ENCODE results near the gene PROB1. TPM values are rescaled to one million over a fixed set of nuclear protein-coding genes. Genes with fewer than 3 reads are reported as not detected.

PROB1 gene
- total and polyA plus RNA-seq, 2 of the 8 experiments (the other 6 are each of a cell fraction or from before 2014, with no cell fraction given), result 0.89 to 3.1 TPM

- TF ChIP-seq CTCF (IDR thresholded peaks at IDR 0.05; ENCODE audit: control extremely low read depth in 1 of 3, insufficient read depth in 1 of 3, low read depth in 1 of 3, low read length in 3 of 3) (no peak), YY1 (IDR thresholded peaks at IDR 0.05; ENCODE audit: low read depth, low read length) (no peak), SRF (IDR thresholded peaks at IDR 0.05; ENCODE audit: low read depth, low read length) (no peak), TEAD4 (IDR thresholded peaks at IDR 0.05; ENCODE audit: low read depth, low read length) (no peak), USF2 (IDR thresholded peaks at IDR 0.05; ENCODE audit: low read length) (no peak), HDAC2 (IDR thresholded peaks at IDR 0.05; ENCODE audit: borderline replicate concordance in 1 of 2, low read depth in 2 of 2, low read length in 2 of 2) (no peak), BACH1 (IDR thresholded peaks at IDR 0.05; ENCODE audit: low read length) (no peak), KDM1A (IDR thresholded peaks at IDR 0.05; ENCODE audit: borderline replicate concordance, low read length) (no peak), CREB1 (IDR thresholded peaks at IDR 0.05) (no peak)
Observed at GRCh38 chr5:139438707-139439012, 43.8 kb upstream of the PROB1 start (continued).
